Mesenchymal stem cell (in vitro differentiated cells and primary cell): ENCODE data around the gene KISS1R.

ENCODE experiments used
- DNase-seq: peaks from one replicate; pipeline ENCODE4 v3.0.0-alpha.2; 2013
- H2AFZ ChIP-seq: one replicate; pipeline ENCODE4 v1.6.1; 2013; ENCODE audit warnings: low read depth, mild to moderate bottlenecking, control low read depth, inconsistent platforms, low read length, moderate library complexity
- H2AK5ac ChIP-seq: 2 replicates; pipeline ENCODE4 v1.6.1; 2013; ENCODE audit warnings: low read length, moderate library complexity, mild to moderate bottlenecking, inconsistent platforms; ENCODE audit not compliant: severe bottlenecking
- H2BK120ac ChIP-seq: one replicate; pipeline ENCODE4 v1.6.1; 2013; ENCODE audit warnings: low read depth, mild to moderate bottlenecking, inconsistent platforms, low read length, moderate library complexity
- H2BK12ac ChIP-seq, 2 experiments: one replicate each; pipeline ENCODE4 v1.6.1; 2013; ENCODE audit warnings: inconsistent platforms in 2 of 2, low read length in 2 of 2, mild to moderate bottlenecking in 2 of 2, moderate library complexity in 2 of 2, control low read depth in 1 of 2
- H2BK15ac ChIP-seq: one replicate; pipeline ENCODE4 v1.6.1; 2013; ENCODE audit warnings: mild to moderate bottlenecking, low read depth, inconsistent platforms; ENCODE audit not compliant: poor library complexity, severe bottlenecking
- H2BK5ac ChIP-seq: 2 replicates; pipeline ENCODE4 v1.6.1; 2013; ENCODE audit warnings: low read depth, mild to moderate bottlenecking, low read length, control low read depth, inconsistent platforms; ENCODE audit not compliant: poor library complexity, severe bottlenecking
- H3K14ac ChIP-seq, 2 experiments: one replicate each; pipeline ENCODE4 v1.6.1; 2013; ENCODE audit warnings: inconsistent platforms in 2 of 2, low read length in 2 of 2, control low read depth in 1 of 2, mild to moderate bottlenecking in 1 of 2, moderate library complexity in 1 of 2
- H3K18ac ChIP-seq, 2 experiments: one replicate each; pipeline ENCODE4 v1.6.1; 2013; ENCODE audit warnings: inconsistent platforms in 2 of 2, low read length in 2 of 2, control low read depth in 1 of 2, low read depth in 1 of 2, mild to moderate bottlenecking in 1 of 2
- H3K23ac ChIP-seq, 2 experiments: one replicate each; pipeline ENCODE4 v1.6.1; 2013; ENCODE audit warnings: inconsistent platforms in 2 of 2, low read length in 2 of 2, mild to moderate bottlenecking in 2 of 2, moderate library complexity in 2 of 2, control low read depth in 1 of 2
- H3K27ac ChIP-seq: 2 replicates; pipeline ENCODE4 v1.5.1; 2013; ENCODE audit warnings: mild to moderate bottlenecking, moderate library complexity, low read length, control low read depth, inconsistent platforms; ENCODE audit not compliant: poor library complexity, severe bottlenecking
- H3K27me3 ChIP-seq, 2 experiments: 2 replicates each; pipeline versions ENCODE4 v1.6.1 to v1.7.0; 2013; ENCODE audit warnings: low read length in 2 of 2, mild to moderate bottlenecking in 2 of 2, moderate library complexity in 2 of 2, control low read depth in 1 of 2, inconsistent platforms in 1 of 2; ENCODE audit not compliant: control insufficient read depth in 1 of 2, insufficient read depth in 1 of 2
- H3K36me3 ChIP-seq, 2 experiments: 2 replicates each; pipeline versions ENCODE4 v1.6.1 to v1.7.0; 2013; ENCODE audit warnings: low read length in 2 of 2, control low read depth in 1 of 2, inconsistent platforms in 1 of 2, low read depth in 1 of 2, mild to moderate bottlenecking in 1 of 2; ENCODE audit not compliant: insufficient read depth in 2 of 2, control insufficient read depth in 1 of 2
- H3K4ac ChIP-seq, 2 experiments: one replicate each; pipeline ENCODE4 v1.6.1; 2013; ENCODE audit warnings: inconsistent platforms in 2 of 2, low read length in 2 of 2, mild to moderate bottlenecking in 2 of 2, moderate library complexity in 2 of 2, control low read depth in 1 of 2, low read depth in 1 of 2
- H3K4me1 ChIP-seq: 2 replicates; pipeline ENCODE4 v1.6.1; 2013; ENCODE audit warnings: low read depth, low read length, control low read depth; ENCODE audit not compliant: control insufficient read depth, insufficient read depth
- H3K4me2 ChIP-seq: 2 replicates; pipeline ENCODE4 v1.6.1; 2013; ENCODE audit warnings: low read length, mild to moderate bottlenecking, inconsistent platforms; ENCODE audit not compliant: poor library complexity, severe bottlenecking
- H3K4me3 ChIP-seq, 2 experiments: 2 replicates each; pipeline versions ENCODE4 v1.5.1 to v1.7.0; 2013; ENCODE audit warnings: low read length in 2 of 2, mild to moderate bottlenecking in 2 of 2, control low read depth in 1 of 2, low read depth in 1 of 2; ENCODE audit not compliant: insufficient read depth in 1 of 2
- H3K79me1 ChIP-seq: replicated peaks from 2 replicates; pipeline ENCODE4 v1.6.1; 2013; ENCODE audit warnings: mild to moderate bottlenecking, control low read depth, low read length, inconsistent platforms; ENCODE audit not compliant: poor library complexity, severe bottlenecking
- H3K9ac ChIP-seq: 2 replicates; pipeline ENCODE4 v1.7.0; 2013; ENCODE audit warnings: mild to moderate bottlenecking, low read length, moderate library complexity
- H3K9me3 ChIP-seq: 2 replicates; pipeline ENCODE4 v1.7.0; 2013; ENCODE audit warnings: mild to moderate bottlenecking, low read length; ENCODE audit not compliant: control insufficient read depth
- H4K8ac ChIP-seq: one replicate; pipeline ENCODE4 v1.6.1; 2013; ENCODE audit warnings: inconsistent platforms, mild to moderate bottlenecking, low read length, moderate library complexity
- H4K91ac ChIP-seq: one replicate; pipeline ENCODE4 v1.6.1; 2013; ENCODE audit warnings: mild to moderate bottlenecking, low read length, inconsistent platforms
- WGBS: methylation state at CpG from one replicate; pipeline ENCODE4 v1.1.7; 2013; ENCODE audit warnings: mixed read lengths; 5-methylcytosine and 5-hydroxymethylcytosine counted together

Gene KISS1R

GRCh38 chr19:927351-927779 lies 10.2 kb downstream of the KISS1R start:
- Histone ChIP-seq H3K9ac (peak overlapping the region; percentile 92), H3K27ac (peak overlapping the region; percentile 79), H3K4me1 (peaks cover 34% of the 10 kb centered on the region), H3K4me2 (peak overlapping the region; percentile 79), H2BK120ac (peak overlapping the region; percentile 99), H3K18ac (peak overlapping the region; percentile 90 to 96), H2AK5ac (peak overlapping the region; percentile 53), H3K27me3 (no peaks in the 10 kb centered on the region), H2BK15ac (no peak overlapping the region), H4K91ac (peak overlapping the region; percentile 48), H3K4me3 (peak overlapping the region; percentile 84 to 85), H4K8ac (peak overlapping the region; percentile 81), H3K9me3 (no peaks in the 10 kb centered on the region), H3K36me3 (peaks cover 22 to 37% of the 10 kb centered on the region in 2 experiments), H2BK5ac (peak overlapping the region; percentile 51), H2BK12ac (peak overlapping the region; percentile 9 to 91), H3K4ac (peak overlapping the region; percentile 62 to 83), H3K23ac (peak overlapping the region in 1 of 2 experiments; percentile 86), H2AFZ (no peak overlapping the region), H3K14ac (peak overlapping the region; percentile 73 to 87), H3K79me1 (peaks cover 5% of the 10 kb centered on the region)
- WGBS, result 0% methylated on average over 6 of the region's 15 CpGs
- DNase-seq, result peak; percentile 41

GRCh38 chr19:927780-928401 lies 10.8 kb downstream of the KISS1R start:
- no peak overlapping the region for H2AFZ ChIP-seq
- DNase-seq, result peak; percentile 41
- H3K27me3 ChIP-seq, result no peaks in the 10 kb centered on the region
- peaks cover 39% of the 10 kb centered on the region for H3K4me1 ChIP-seq
- H3K9me3 ChIP-seq, result no peaks in the 10 kb centered on the region
- peak overlapping the region; percentile 9 to 91 for H2BK12ac ChIP-seq
- H4K91ac ChIP-seq, result peak overlapping the region; percentile 48
- H3K18ac ChIP-seq, result peak overlapping the region; percentile 90 to 96
- H3K4ac ChIP-seq, result peak overlapping the region; percentile 62 to 83
- peak overlapping the region; percentile 92 for H3K9ac ChIP-seq
- H2BK5ac ChIP-seq, result peak overlapping the region; percentile 51
- peak overlapping the region; percentile 76 for H2BK15ac ChIP-seq
- peak overlapping the region in 1 of 2 experiments; percentile 73 for H3K14ac ChIP-seq
- peak overlapping the region; percentile 53 for H2AK5ac ChIP-seq
- WGBS, result 35% methylated on average over 8 of the region's 12 CpGs
- peak overlapping the region; percentile 79 for H3K27ac ChIP-seq
- H3K4me2 ChIP-seq, result peak overlapping the region; percentile 79
- H3K4me3 ChIP-seq, result peak overlapping the region; percentile 84 to 85
- peak overlapping the region in 1 of 2 experiments; percentile 86 for H3K23ac ChIP-seq
- H4K8ac ChIP-seq, result peak overlapping the region; percentile 81
- H3K36me3 ChIP-seq, result peaks cover 22 to 42% of the 10 kb centered on the region in 2 experiments
- peaks cover 5% of the 10 kb centered on the region for H3K79me1 ChIP-seq
- H2BK120ac ChIP-seq, result peak overlapping the region; percentile 99

- peaks cover 2% of the 10 kb centered on the region for H3K79me1 ChIP-seq
- no peak overlapping the region for H2AFZ ChIP-seq
- peaks cover 22 to 45% of the 10 kb centered on the region in 2 experiments for H3K36me3 ChIP-seq
- H3K23ac ChIP-seq, result no peak overlapping the region
- H2BK12ac ChIP-seq, result peak overlapping the region in 1 of 2 experiments; percentile 54
- H2BK15ac ChIP-seq, result no peak overlapping the region
- no peak overlapping the region for H4K91ac ChIP-seq
- H3K14ac ChIP-seq, result no peak overlapping the region
- H2AK5ac ChIP-seq, result no peak overlapping the region
- no peak overlapping the region for H2BK5ac ChIP-seq
- 89% methylated on average over 18 of the region's 18 CpGs for WGBS
- peak overlapping the region; percentile 79 for H3K4me2 ChIP-seq
- no peak overlapping the region for H2BK120ac ChIP-seq
- H4K8ac ChIP-seq, result peak overlapping the region; percentile 2
- no peak overlapping the region for H3K4ac ChIP-seq
- H3K4me1 ChIP-seq, result peaks cover 44% of the 10 kb centered on the region
- H3K9me3 ChIP-seq, result no peaks in the 10 kb centered on the region
- H3K27me3 ChIP-seq, result no peaks in the 10 kb centered on the region
- DNase-seq, result peak; percentile 50
- H3K18ac ChIP-seq, result no peak overlapping the region
- peak overlapping the region; percentile 92 for H3K9ac ChIP-seq
- H3K27ac ChIP-seq, result peak overlapping the region; percentile 79
- peak overlapping the region in 1 of 2 experiments; percentile 84 for H3K4me3 ChIP-seq
Observed at GRCh38 chr19:928471-929202, 11.5 kb downstream of the KISS1R start.
